ENCODE data around the gene ABI1. TPM values are rescaled to one million over a fixed set of nuclear protein-coding genes. Genes with fewer than 3 reads are reported as not detected.

ABI1 gene
- 47.9 to 54.6 TPM (median 50.7 TPM) in 5 replicates for total RNA-seq (2022; extraction: Qiagen RNA extraction)

GRCh38 chr10:26860443-26861204, at the start of gene ABI1:
ABI1 (minus strand) TSS chr10:26860958; CDS start chr10:26860863, 95 bp downstream.

GRCh38 chr10:26697163-26697921, 163.4 kb downstream of the ABI1 start, which contains the start of gene PDSS1:
PDSS1 (plus strand) TSS chr10:26697701; CDS start chr10:26697712, 11 bp downstream.

Other genes with a start within 250 kb of the ABI1 start
- gene PDSS1, start 163.3 kb downstream of the ABI1 start, total RNA-seq (2022; extraction: Qiagen RNA extraction): 12.9 to 15.5 TPM (median 14.4 TPM) in 5 replicates
- gene ANKRD26, start 239.5 kb upstream of the ABI1 start, total RNA-seq (2022; extraction: Qiagen RNA extraction): 1.9 to 3.2 TPM (median 2.3 TPM) in 5 replicates

Measured in A549 treated with AZD2906 at 1 μM for 4 hours (cell line).